T-cell (primary cell): Measurements from ENCODE around the gene C15orf61. TPM values are rescaled to one million over a fixed set of nuclear protein-coding genes. Genes with fewer than 3 reads are reported as not detected.

Source experiments
- ATAC-seq, 4 experiments: fragments of 200-7000 bp in 3 of 4; fragments of 150-1000 bp in 1 of 4; cut with Tn5 transposase; replicated peaks in 1 of 4; 1 replicate in 3 of 4; 2 replicates in 1 of 4; pipeline ENCODE4 v1.10.0; 2021; ENCODE audit warnings: moderate library complexity in 3 of 4, mild to moderate bottlenecking in 2 of 4, moderate number of reproducible peaks in 1 of 4
- CTCF ChIA-PET, 2 donors: fragments of 300-600 bp; sonication (Branson Sonifier 250); formaldehyde crosslinking; loops; one replicate each; lab custom pipeline; 2022; ENCODE audit warnings: antibody characterized with exemption in 2 of 2; lab: Charles Lee
- POLR2A ChIA-PET, 2 donors: fragments of 300-600 bp; sonication (Branson Sonifier 250); formaldehyde crosslinking; loops; one replicate each; lab custom pipeline; 2022; ENCODE audit warnings: antibody characterized with exemption in 2 of 2; lab: Charles Lee
- DNase-seq, 35 experiments: peaks; one replicate each; pipeline versions ENCODE4 v3.0.0 to v3.0.0-alpha.2; 2013 to 2023
- H3K27ac ChIP-seq: one replicate; pipeline ENCODE4 v1.5.1; 2013; ENCODE audit warnings: low read length
- H3K27me3 ChIP-seq, 2 experiments: replicated peaks in 1 of 2; 1 replicate in 1 of 2; 2 replicates in 1 of 2; pipeline versions ENCODE4 v1.6.1 to v1.7.0; 2013; ENCODE audit warnings: low read length in 1 of 2, mixed read lengths in 1 of 2; ENCODE audit not compliant: control insufficient read depth in 2 of 2, insufficient read depth in 2 of 2; ENCODE audit errors: extremely low read depth in 1 of 2
- H3K36me3 ChIP-seq, 2 donors: 1 replicate in 1 of 2; 2 replicates in 1 of 2; pipeline versions ENCODE4 v1.6.1 to v1.7.0; 2013; ENCODE audit warnings: low read length in 1 of 2; ENCODE audit not compliant: control insufficient read depth in 2 of 2, insufficient read depth in 1 of 2; ENCODE audit errors: extremely low read depth in 1 of 2
- H3K4me1 ChIP-seq, 2 experiments: 1 replicate in 1 of 2; 2 replicates in 1 of 2; pipeline versions ENCODE4 v1.6.1 to v1.7.0; 2013; ENCODE audit warnings: low read length in 2 of 2, mixed read lengths in 1 of 2; ENCODE audit not compliant: insufficient read depth in 2 of 2, control insufficient read depth in 1 of 2; ENCODE audit errors: extremely low read depth in 1 of 2
- H3K4me3 ChIP-seq, 2 donors: 1 replicate in 1 of 2; 2 replicates in 1 of 2; pipeline versions ENCODE4 v1.5.1 to v1.7.0; 2013; ENCODE audit warnings: mild to moderate bottlenecking in 2 of 2, low read length in 1 of 2, moderate library complexity in 1 of 2; ENCODE audit not compliant: control insufficient read depth in 1 of 2; ENCODE audit errors: extremely low read depth in 1 of 2
- H3K9me3 ChIP-seq: 2 replicates; pipeline ENCODE4 v1.7.0; 2013
- H3K27ac Mint-ChIP-seq, 2 donors: one replicate each; pipeline ENCODE4 v1.8.0; 2020 to 2021; ENCODE audit warnings: mild to moderate bottlenecking in 2 of 2, mixed read lengths in 2 of 2
- H3K27me3 Mint-ChIP-seq, 2 donors: one replicate each; pipeline ENCODE4 v1.8.0; 2021 to 2022; ENCODE audit warnings: mixed read lengths in 2 of 2
- H3K36me3 Mint-ChIP-seq: one replicate; pipeline ENCODE4 v1.8.0; 2021; ENCODE audit warnings: mixed read lengths
- H3K4me1 Mint-ChIP-seq, 3 donors: one replicate each; pipeline ENCODE4 v1.8.0; 2020 to 2022; ENCODE audit warnings: mixed read lengths in 3 of 3, mild to moderate bottlenecking in 1 of 3
- H3K4me3 Mint-ChIP-seq, 3 donors: one replicate each; pipeline ENCODE4 v1.8.0; 2020 to 2022; ENCODE audit warnings: mild to moderate bottlenecking in 3 of 3, mixed read lengths in 3 of 3, moderate library complexity in 3 of 3
- H3K9me3 Mint-ChIP-seq, 3 donors: one replicate each; pipeline ENCODE4 v1.8.0; 2020 to 2022; ENCODE audit warnings: mixed read lengths in 3 of 3
- WGBS: methylation state at CpG from one replicate; pipeline ENCODE4 v1.1.5; 2013; ENCODE audit warnings: missing lambda C conversion rate; ENCODE audit not compliant: insufficient coverage; 5-methylcytosine and 5-hydroxymethylcytosine counted together
- total RNA-seq, 35 experiments: library from RNA in 6 of 35; stranded (reverse) in 6 of 35; fragments of 120-200 nt in 1 of 35; gene quantifications; one replicate each; pipeline versions ENCODE4 v1.2.1 to v1.2.4 and lab custom pipeline; 2013 to 2026

C15orf61 gene
- total RNA-seq (1 to 10 TPM; 8.2 to 9.3 (median 8.9) TPM), total RNA-seq (lab: John Stamatoyannopoulos, UW) (6.1 to 15.4 (median 9.8) reads per million in 29 experiments)
- total RNA-seq (2013), result 10.2 TPM

GRCh38 chr15:67521029-67521782, at the start of gene C15orf61:
Gene C15orf61 (plus strand): TSS chr15:67521131. CDS start chr15:67521249, 118 bp downstream.
- Mint-ChIP-seq H3K27ac (peak within 1 kb of the TSS; percentile 92 to 96), H3K9me3 (no peaks in the 10 kb centered on the region), H3K27me3 (no peaks in the 10 kb centered on the region), H3K4me1 (peaks cover 28 to 36% (median 29%) of the 10 kb centered on the region in 3 donors), H3K36me3 (peaks cover 3% of the 10 kb centered on the region), H3K4me3 (peak within 1 kb of the TSS; percentile 89 to 93 (median 91))
- Histone ChIP-seq H3K27me3 (no peaks in the 10 kb centered on the region), H3K4me3 (peak within 1 kb of the TSS; percentile 88 to 93), H3K27ac (peak within 1 kb of the TSS; percentile 97), H3K36me3 (peaks cover 0 to 4% of the 10 kb centered on the region in 2 donors), H3K9me3 (no peaks in the 10 kb centered on the region), H3K4me1 (peaks cover 5 to 7% of the 10 kb centered on the region in 2 experiments)
- peak; percentile 57 to 91 (median 76) for DNase-seq
- POLR2A ChIA-PET, result interaction anchor here in 1 of 2 donors (0.5 kb wide), 2 partner anchors 21 to 1297 kb away, joined by 3 to 9 read pairs; partner anchors contain the start of gene MAP2K5
- peak; percentile 83 to 86 (median 84) for ATAC-seq
- under 1% methylated on average over 89 of the region's 94 CpGs for WGBS
- CTCF ChIA-PET, result interaction anchor here in 1 of 2 donors (0.6 to 0.9 kb wide), 2 partner anchors 66 to 318 kb away, joined by 3 to 4 read pairs; no protein-coding TSS in a partner anchor

GRCh38 chr15:67472957-67473356, 48.0 kb upstream of the C15orf61 start:
- Mint-ChIP-seq H3K9me3 (no peaks in the 10 kb centered on the region), H3K4me1 (no peaks in the 10 kb centered on the region), H3K27ac (no peak overlapping the region), H3K36me3 (peaks cover 5% of the 10 kb centered on the region), H3K4me3 (no peak overlapping the region), H3K27me3 (no peaks in the 10 kb centered on the region)
- Histone ChIP-seq H3K27ac (no peak overlapping the region), H3K4me3 (no peak overlapping the region), H3K27me3 (no peaks in the 10 kb centered on the region), H3K4me1 (no peaks in the 10 kb centered on the region), H3K9me3 (no peaks in the 10 kb centered on the region), H3K36me3 (no peaks in the 10 kb centered on the region)
- WGBS, result 100% methylated on average over 1 of the region's 1 CpG
- ChIA-PET POLR2A (no interaction called here), CTCF (no interaction called here)
- no peak for ATAC-seq
- DNase-seq, result no peak

GRCh38 chr15:67474405-67475110, 46.4 kb upstream of the C15orf61 start:
- DNase-seq (no peak), ATAC-seq (no peak)
- no peak overlapping the region for H3K27ac Mint-ChIP-seq
- Histone ChIP-seq H3K4me3 (no peak overlapping the region), H3K9me3 (no peaks in the 10 kb centered on the region), H3K36me3 (no peaks in the 10 kb centered on the region), H3K27me3 (no peaks in the 10 kb centered on the region), H3K4me1 (no peaks in the 10 kb centered on the region), H3K27ac (no peak overlapping the region)
- peaks cover 10% of the 10 kb centered on the region for H3K36me3 Mint-ChIP-seq
- H3K9me3 Mint-ChIP-seq, result no peaks in the 10 kb centered on the region
- no peaks in the 10 kb centered on the region for H3K4me1 Mint-ChIP-seq
- 100% methylated on average over 1 of the region's 5 CpGs for WGBS
- H3K4me3 Mint-ChIP-seq, result no peak overlapping the region
- CTCF ChIA-PET, result no interaction called here
- H3K27me3 Mint-ChIP-seq, result peaks cover 0 to 2% of the 10 kb centered on the region in 2 donors
- POLR2A ChIA-PET, result no interaction called here

GRCh38 chr15:67479781-67480505, 41.0 kb upstream of the C15orf61 start:
- Histone ChIP-seq H3K4me3 (no peak overlapping the region), H3K9me3 (no peaks in the 10 kb centered on the region), H3K27me3 (no peaks in the 10 kb centered on the region), H3K36me3 (no peaks in the 10 kb centered on the region), H3K4me1 (no peaks in the 10 kb centered on the region), H3K27ac (no peak overlapping the region)
- H3K4me3 Mint-ChIP-seq, result no peak overlapping the region
- H3K27me3 Mint-ChIP-seq, result peaks cover 0 to 4% of the 10 kb centered on the region in 2 donors
- CTCF ChIA-PET, result no interaction called here
- 71% methylated on average over 1 of the region's 5 CpGs for WGBS
- H3K4me1 Mint-ChIP-seq, result peaks cover 9 to 23% (median 10%) of the 10 kb centered on the region in 3 donors
- POLR2A ChIA-PET, result no interaction called here
- DNase-seq (no peak), ATAC-seq (no peak)
- H3K9me3 Mint-ChIP-seq, result peaks cover 0 to 4% (median 4%) of the 10 kb centered on the region in 3 donors
- no peak overlapping the region for H3K27ac Mint-ChIP-seq
- peaks cover 12% of the 10 kb centered on the region for H3K36me3 Mint-ChIP-seq

GRCh38 chr15:67480741-67481140, 40.2 kb upstream of the C15orf61 start:
- H3K4me3 Mint-ChIP-seq, result no peak overlapping the region
- POLR2A ChIA-PET, result no interaction called here
- peaks cover 15% of the 10 kb centered on the region for H3K36me3 Mint-ChIP-seq
- ATAC-seq, result no peak
- peaks cover 0 to 8% (median 4%) of the 10 kb centered on the region in 3 donors for H3K9me3 Mint-ChIP-seq
- peaks cover 0 to 4% of the 10 kb centered on the region in 2 donors for H3K27me3 Mint-ChIP-seq
- no peaks in the 10 kb centered on the region for H3K27me3 ChIP-seq
- H3K4me1 ChIP-seq, result no peaks in the 10 kb centered on the region
- no peak overlapping the region for H3K27ac Mint-ChIP-seq
- no peaks in the 10 kb centered on the region for H3K36me3 ChIP-seq
- no peak for DNase-seq
- H3K27ac ChIP-seq, result no peak overlapping the region
- H3K9me3 ChIP-seq, result no peaks in the 10 kb centered on the region
- no peak overlapping the region for H3K4me3 ChIP-seq
- peaks cover 9 to 23% (median 10%) of the 10 kb centered on the region in 3 donors for H3K4me1 Mint-ChIP-seq
- WGBS, result no CpG with 5 or more reads among the region's 1 CpG
- CTCF ChIA-PET, result interaction anchor here in 1 of 2 donors (0.5 kb wide), 1 partner anchor 105 kb away, joined by 4 read pairs; no protein-coding TSS in a partner anchor

- POLR2A ChIA-PET, result interaction anchor here in 1 of 2 donors (0.6 kb wide), 1 partner anchor 65 kb away, joined by 3 read pairs; no protein-coding TSS in a partner anchor
Measured at GRCh38 chr15:67481680-67482079, 39.3 kb upstream of the C15orf61 start.

More at GRCh38 chr15:67481680-67482079, 39.3 kb upstream of the C15orf61 start:
- Histone ChIP-seq H3K27ac (no peak overlapping the region), H3K4me1 (no peaks in the 10 kb centered on the region), H3K27me3 (no peaks in the 10 kb centered on the region), H3K9me3 (no peaks in the 10 kb centered on the region), H3K4me3 (no peak overlapping the region), H3K36me3 (no peaks in the 10 kb centered on the region)
- no CpG with 5 or more reads among the region's 2 CpGs for WGBS
- peaks cover 0 to 4% of the 10 kb centered on the region in 2 donors for H3K27me3 Mint-ChIP-seq
- peaks cover 9 to 23% (median 10%) of the 10 kb centered on the region in 3 donors for H3K4me1 Mint-ChIP-seq
- peak overlapping the region; percentile 13 to 16 for H3K27ac Mint-ChIP-seq
- H3K9me3 Mint-ChIP-seq, result peaks cover 0 to 8% (median 4%) of the 10 kb centered on the region in 3 donors
- CTCF ChIA-PET, result no interaction called here
- peaks cover 17% of the 10 kb centered on the region for H3K36me3 Mint-ChIP-seq
- DNase-seq, result no peak
- ATAC-seq, result peak in 3 of 4 experiments; percentile 12 to 57 (median 38)
- no peak overlapping the region for H3K4me3 Mint-ChIP-seq
